HG03439 (cell line): Measurements from ENCODE around the gene LACTB.
A peak's percentile ranks its signal among the peaks of the same experiment; 100 is the strongest.

Source experiments
- ATAC-seq: cut with Tn5 transposase; IDR thresholded peaks from one replicate; pipeline ENCODE4 v1.9.1; 2021; ENCODE audit warnings: mild to moderate bottlenecking, moderate library complexity; ENCODE audit not compliant: unreplicated experiment

LACTB gene, protein sequence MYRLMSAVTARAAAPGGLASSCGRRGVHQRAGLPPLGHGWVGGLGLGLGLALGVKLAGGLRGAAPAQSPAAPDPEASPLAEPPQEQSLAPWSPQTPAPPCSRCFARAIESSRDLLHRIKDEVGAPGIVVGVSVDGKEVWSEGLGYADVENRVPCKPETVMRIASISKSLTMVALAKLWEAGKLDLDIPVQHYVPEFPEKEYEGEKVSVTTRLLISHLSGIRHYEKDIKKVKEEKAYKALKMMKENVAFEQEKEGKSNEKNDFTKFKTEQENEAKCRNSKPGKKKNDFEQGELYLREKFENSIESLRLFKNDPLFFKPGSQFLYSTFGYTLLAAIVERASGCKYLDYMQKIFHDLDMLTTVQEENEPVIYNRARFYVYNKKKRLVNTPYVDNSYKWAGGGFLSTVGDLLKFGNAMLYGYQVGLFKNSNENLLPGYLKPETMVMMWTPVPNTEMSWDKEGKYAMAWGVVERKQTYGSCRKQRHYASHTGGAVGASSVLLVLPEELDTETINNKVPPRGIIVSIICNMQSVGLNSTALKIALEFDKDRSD

GRCh38 chr15:63121382-63122001 is at the start of gene LACTB:
LACTB (plus strand) TSS chr15:63121861; CDS start chr15:63121872, 11 bp downstream.
- ATAC-seq, result peak; percentile 83

- ATAC-seq, result no peak
These were observed 49.5 kb upstream of the LACTB start for GRCh38 chr15:63072023-63072650.

GRCh38 chr15:63072809-63073277 is 48.8 kb upstream of the LACTB start:
- no peak for ATAC-seq

DNA sequence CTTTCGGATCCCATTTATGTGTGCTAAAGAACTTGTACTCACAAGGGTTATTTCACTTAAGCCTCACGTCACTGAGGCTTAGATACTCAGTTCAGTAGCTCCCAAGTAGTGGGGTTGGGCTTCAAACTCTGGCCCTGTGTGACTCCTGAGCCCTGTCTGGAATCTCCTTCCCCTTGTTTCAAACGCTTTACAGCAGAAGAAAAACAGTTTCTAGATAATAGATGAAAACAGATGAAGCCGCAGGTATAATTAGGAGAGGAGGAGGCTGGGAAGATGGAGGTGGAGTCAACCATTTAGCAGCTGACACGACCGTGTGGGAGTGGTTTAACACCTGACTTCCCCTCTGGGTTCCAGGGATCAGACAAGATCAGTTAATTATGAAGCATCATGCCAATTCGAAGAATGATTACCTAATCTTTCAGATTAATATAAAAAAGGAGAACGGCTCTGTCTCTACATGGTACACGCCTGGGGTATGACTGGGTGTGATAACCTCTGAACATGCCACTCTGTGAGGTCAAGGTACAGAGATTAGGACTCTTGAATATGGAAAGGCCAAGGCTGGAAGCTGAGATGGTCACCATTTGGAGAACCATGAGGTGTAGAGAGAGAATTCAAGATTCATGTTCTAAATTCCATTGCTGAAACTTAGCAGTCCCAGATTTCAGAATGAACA is 48.0 kb upstream of the LACTB start:
- no peak for ATAC-seq

DNA sequence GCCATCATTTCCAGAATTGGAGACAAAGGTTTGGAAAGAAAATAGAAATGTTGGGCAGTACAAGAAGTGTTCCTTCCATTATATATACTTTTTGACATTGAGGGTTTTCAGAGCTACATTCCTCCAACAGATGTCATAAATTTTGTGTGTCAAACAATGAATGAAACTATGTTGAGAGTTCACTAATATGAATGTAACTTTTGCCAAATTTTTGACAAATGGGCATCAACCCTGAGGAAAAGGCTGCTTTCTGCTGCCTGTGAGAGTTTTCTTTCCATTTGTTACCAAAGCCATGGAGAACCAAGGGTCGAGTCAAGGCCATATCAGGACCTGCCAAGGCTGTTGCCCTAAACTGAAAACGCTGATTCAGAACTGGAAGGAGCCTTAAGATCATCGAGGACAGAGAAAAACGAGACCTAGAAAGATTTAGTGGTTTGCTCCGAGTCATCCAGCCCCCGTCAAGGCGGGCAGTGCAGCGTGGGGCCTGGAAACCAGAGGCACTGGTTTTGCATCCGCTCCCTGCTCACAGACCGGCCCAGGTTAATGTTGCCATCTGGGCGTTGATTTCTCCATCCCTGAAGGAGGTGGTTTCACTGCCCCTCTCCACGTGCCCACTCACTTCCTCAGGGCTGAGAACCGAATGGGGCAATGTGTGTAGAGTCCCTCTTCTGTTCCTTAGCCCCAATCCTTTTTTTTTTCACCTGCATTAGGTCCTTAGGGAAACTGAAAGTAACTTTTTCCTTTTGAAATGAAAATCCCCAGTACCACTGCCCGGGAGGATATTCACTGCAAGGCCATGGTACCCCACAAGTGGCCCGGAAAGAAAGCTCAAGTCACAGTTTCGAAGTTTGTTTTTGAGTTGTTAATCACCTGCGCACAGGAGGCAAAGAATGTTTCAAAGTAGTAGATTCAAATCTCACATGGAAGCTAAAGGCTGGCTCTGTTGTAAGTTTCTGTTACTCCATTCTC is 46.4 kb upstream of the LACTB start:
- ATAC-seq, result no peak

DNA sequence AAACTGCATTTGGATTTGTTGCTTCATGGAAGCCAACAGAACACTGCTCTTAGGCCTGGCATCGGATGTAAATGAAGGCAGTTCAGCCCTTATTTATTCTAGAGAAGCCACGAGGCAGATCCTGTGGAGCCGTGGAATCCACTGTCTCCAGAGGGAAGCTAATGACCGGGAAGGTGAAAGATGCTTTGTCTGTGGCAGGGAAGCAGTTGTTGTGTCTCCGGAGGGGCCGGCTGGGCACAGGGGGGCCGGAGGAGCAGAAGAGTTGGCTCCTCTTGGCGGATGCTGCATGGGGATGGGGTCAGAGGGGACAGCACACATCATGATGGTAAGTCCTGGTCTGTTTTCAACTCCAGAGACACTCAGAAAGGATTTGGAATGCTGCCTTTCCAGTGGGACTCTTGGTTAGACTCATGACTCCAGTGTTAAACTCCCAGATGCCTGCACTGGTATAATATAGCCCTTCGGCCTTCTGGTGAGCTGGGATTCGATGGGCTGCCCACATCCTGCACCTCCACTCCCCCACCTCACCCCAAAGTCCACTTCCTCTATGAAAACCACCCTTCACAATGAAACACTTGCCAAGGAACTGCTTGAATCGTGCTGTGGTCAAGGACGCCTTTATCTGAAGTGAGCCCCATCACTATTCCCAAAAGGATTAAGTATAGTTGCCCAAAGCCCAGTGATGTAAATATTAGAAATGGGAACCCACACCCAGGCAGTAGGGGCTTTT is 45.5 kb upstream of the LACTB start:
- no peak for ATAC-seq

DNA sequence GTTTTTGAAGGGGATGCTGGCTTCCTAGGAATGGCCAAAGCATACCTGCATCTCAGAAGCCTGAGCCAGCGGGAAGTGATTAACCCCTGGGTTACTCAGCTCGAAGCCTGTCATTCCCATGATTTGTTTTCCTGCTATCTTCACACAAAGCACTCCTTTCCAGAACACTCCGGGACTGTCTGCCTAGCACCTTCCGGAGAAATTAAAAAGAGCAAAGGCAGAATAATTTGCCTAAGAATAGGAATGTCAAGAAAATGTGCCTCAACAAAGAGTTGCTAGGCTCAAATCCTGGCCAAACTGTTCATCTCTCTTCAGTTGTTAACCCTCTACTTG is 45.0 kb upstream of the LACTB start:
- ATAC-seq, result no peak

GRCh38 chr15:63077952-63078351 is 43.7 kb upstream of the LACTB start:
- no peak for ATAC-seq

GRCh38 chr15:63079947-63080626 is 41.6 kb upstream of the LACTB start:
- no peak for ATAC-seq

- ATAC-seq, result no peak
These were observed 40.9 kb upstream of the LACTB start for GRCh38 chr15:63080634-63081250.

GRCh38 chr15:63082366-63082765 is 39.3 kb upstream of the LACTB start:
- no peak for ATAC-seq

DNA sequence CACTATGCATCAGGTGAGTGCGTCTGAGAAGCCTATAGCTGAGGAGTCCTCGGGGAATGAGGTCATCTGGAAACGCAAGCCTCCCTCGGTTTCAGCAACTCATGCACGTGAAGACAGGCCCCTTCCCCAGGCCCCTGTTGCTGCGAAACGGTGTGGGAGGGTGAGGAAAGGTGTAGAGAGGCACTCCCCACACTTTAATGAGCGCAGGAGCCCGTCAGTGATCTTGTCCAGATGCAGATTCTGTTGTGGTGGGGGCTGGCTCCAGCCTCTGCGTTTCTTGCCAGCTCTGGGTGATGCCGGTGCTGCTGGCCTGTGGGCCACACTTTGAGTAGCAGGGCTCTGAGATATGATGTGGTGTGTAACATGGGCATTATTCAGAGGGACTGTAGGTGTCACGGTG is 38.6 kb upstream of the LACTB start:
- no peak for ATAC-seq

- ATAC-seq, result no peak
These were observed 38.1 kb upstream of the LACTB start for GRCh38 chr15:63083541-63083940.

DNA sequence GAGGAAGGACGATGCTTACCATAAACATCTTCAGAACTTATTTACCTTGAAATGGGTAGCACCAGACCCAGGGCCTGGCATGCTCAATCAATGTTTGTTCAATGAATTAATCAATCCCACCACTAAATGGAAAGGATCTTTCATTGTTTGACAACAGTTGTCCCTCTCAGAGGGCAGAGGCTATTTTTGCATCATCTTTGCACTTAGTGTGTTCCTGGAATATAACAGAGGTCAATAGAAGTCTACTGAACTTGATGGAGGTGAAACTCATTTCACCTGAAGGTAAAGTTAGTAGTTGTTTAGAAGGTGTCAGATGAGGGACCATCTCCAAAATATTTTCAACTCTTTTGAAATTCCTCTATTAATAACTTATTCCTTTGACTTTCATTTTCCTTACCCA is 36.9 kb upstream of the LACTB start:
- ATAC-seq, result no peak

DNA sequence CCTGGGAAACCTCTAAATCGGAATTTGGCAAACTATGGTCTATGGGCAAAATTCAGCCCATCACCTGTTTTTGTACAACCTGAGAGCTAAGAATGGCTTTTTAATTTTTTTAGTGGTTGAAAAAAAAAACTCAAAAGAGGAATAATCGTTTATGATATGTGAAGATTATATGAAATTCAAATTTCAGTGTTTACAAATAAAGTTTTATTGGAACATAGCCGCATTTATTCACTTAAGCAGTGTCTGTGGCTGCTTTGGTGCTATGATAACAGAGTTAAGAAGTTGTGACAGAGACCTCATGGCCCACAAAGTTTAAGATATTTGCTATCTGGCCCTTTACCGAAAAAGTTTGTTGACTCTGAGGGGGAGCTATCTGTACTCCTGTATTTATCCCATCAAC is 36.4 kb upstream of the LACTB start:
- ATAC-seq, result no peak

- ATAC-seq, result no peak
These were observed 35.4 kb upstream of the LACTB start for GRCh38 chr15:63086271-63086670.

- no peak for ATAC-seq
These were observed 34.7 kb upstream of the LACTB start for GRCh38 chr15:63086947-63087346.

GRCh38 chr15:63088533-63089245 is 33.0 kb upstream of the LACTB start:
- ATAC-seq, result no peak
